ENCODE measurements around the gene EPS8L2. TPM values are rescaled to one million over a fixed set of nuclear protein-coding genes. Genes with fewer than 3 reads are reported as not detected.
A peak's percentile ranks its signal among the peaks of the same experiment; 100 is the strongest.

Gene EPS8L2
- total RNA-seq, 1 donor: 55.3 TPM

- no peak for DNase-seq (ENCODE audit: low read depth)
- no peak for TF ChIP-seq CTCF (IDR thresholded peaks at IDR 0.05; ENCODE audit: insufficient read depth, low read depth, low read length)
- H3K4me3 ChIP-seq (ENCODE audit: low read depth, low read length): no peak overlapping the region
Observed at GRCh38 chr11:773830-774229, 67.8 kb downstream of the EPS8L2 start.

DNA sequence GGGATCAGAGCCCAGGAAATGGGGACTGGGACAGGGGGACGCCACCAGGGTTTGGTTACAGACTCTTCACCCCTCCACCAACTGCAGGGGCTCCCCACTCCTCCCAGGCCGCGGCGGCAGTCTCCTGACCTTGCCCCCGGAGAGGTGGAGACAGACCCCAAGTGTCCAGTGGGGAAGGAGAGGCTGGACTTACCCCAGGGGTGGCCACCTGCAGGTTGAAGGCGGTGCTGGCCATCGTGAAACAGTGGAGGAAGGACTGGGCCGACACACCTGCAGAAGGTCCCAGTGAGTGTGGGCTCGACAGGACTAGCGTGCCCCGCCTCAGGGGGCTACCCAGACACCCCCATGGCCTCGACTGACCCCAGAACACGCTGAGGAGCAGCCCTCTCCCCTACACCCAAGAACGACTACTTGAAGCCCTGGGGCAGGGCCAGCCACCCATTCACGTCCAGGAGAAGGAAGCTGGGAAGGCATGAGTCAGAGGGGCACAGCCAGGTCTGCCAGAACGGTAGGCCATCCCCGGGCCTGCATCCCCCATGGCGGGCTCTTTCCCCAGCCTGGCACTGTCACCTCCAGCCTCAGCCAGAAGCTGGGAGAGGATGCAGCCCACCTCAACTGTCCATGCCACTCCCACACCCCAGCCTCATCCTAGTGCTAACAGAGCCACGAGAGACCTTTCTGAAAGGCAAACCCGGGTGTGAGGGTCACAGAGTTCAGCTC lies 69.0 kb downstream of the EPS8L2 start:
- no peak for TF ChIP-seq CTCF (IDR thresholded peaks at IDR 0.05; ENCODE audit: insufficient read depth, low read depth, low read length)
- peak overlapping the region; percentile 77 for H3K4me3 ChIP-seq (ENCODE audit: low read depth, low read length)
- DNase-seq (ENCODE audit: low read depth): no peak

DNA sequence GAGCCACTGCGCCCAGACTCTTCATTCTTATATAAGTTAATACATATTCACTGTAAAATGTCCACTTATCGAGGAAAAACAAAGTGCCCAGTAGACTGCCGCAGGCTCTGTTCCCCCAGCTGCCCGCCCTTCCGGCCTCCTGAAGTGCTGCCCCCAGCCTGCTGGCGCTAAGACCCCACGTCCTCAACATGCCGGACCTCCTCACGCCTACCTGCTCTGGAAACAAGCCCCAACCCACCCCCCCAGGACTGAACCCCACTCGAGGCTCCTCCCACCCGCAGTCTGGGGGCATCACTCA lies 70.2 kb downstream of the EPS8L2 start:
- no peak for TF ChIP-seq CTCF (IDR thresholded peaks at IDR 0.05; ENCODE audit: insufficient read depth, low read depth, low read length)
- H3K4me3 ChIP-seq (ENCODE audit: low read depth, low read length): peak overlapping the region; percentile 77
- no peak for DNase-seq (ENCODE audit: low read depth)

DNA sequence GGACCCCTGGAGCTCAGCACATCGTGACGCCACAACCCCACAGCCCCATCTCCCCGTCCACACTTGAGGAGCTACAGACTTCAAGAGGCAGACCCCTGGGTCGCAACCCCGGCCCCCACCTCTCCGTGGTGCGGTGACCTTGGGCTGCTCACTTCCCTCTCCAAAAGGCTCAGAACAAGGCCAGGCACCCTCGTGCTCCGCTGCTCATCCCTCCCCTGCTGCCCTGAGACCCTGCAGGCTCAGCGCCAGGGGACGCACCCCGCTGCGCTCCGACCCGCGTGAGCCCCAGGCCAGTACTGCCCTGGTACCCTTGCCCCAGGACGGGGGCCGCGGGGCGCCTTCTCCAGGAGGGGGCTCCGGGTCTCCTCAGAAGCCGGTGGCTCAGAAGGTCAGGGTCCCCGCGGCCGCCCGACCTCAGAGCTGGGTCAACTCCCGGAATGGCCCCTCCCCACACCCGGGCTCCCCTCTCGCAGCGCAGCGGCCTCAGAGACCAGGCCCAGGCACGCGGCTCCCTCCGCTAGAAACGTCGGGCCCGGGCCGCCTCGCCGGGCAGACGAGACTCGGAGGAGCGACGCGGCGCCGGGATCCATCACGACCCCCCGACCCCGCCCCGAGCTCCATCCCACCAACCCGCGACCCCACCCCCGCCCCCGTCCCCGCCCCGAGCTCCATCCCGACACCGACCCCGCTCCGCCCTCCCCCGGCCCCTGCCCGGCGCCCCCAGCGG lies 70.7 kb downstream of the EPS8L2 start:
- TF ChIP-seq CTCF (IDR thresholded peaks at IDR 0.05; ENCODE audit: insufficient read depth, low read depth, low read length): no peak
- H3K4me3 ChIP-seq (ENCODE audit: low read depth, low read length): peak overlapping the region; percentile 77

More for the DNA sequence above, 70.7 kb downstream of the EPS8L2 start:
- peak; percentile 36 for DNase-seq (ENCODE audit: low read depth)

Other genes starting within 250 kb of the EPS8L2 start
- gene RNH1, start 199.0 kb upstream of the EPS8L2 start, total RNA-seq: 259 and 276 TPM in 2 replicates
- gene HRAS, start 170.7 kb upstream of the EPS8L2 start, total RNA-seq: 36.7 and 47.0 TPM in 2 replicates
- gene LRRC56, start 168.7 kb upstream of the EPS8L2 start, total RNA-seq: 0.43 and 0.64 TPM in 2 replicates
- 1.6 and 2.2 TPM in 2 replicates for gene LMNTD2, start 145.5 kb upstream of the EPS8L2 start, total RNA-seq
- 14.2 and 15.5 TPM in 2 replicates for gene RASSF7, start 145.3 kb upstream of the EPS8L2 start, total RNA-seq
- 29.4 and 38.7 TPM in 2 replicates for gene PHRF1, start 129.8 kb upstream of the EPS8L2 start, total RNA-seq
- 7.7 and 8.2 TPM in 2 replicates for gene IRF7, start 90.3 kb upstream of the EPS8L2 start, total RNA-seq
- gene CDHR5, start 81.3 kb upstream of the EPS8L2 start, total RNA-seq: not detected in 2 replicates
- gene SCT, start 79.0 kb upstream of the EPS8L2 start, total RNA-seq: not detected in 2 replicates
- gene DRD4, start 69.0 kb upstream of the EPS8L2 start, total RNA-seq: not detected in 2 replicates
- gene DEAF1, start 11.0 kb upstream of the EPS8L2 start, total RNA-seq: 33.7 and 33.8 TPM in 2 replicates
- gene TMEM80, start 10.4 kb upstream of the EPS8L2 start, total RNA-seq: 13.0 and 16.8 TPM in 2 replicates
- 142 and 148 TPM in 2 replicates for gene TALDO1, start 41.2 kb downstream of the EPS8L2 start, total RNA-seq
- gene GATD1, start 71.3 kb downstream of the EPS8L2 start, total RNA-seq: 26.3 and 44.8 TPM in 2 replicates
- gene CEND1, start 83.9 kb downstream of the EPS8L2 start, total RNA-seq: 0.43 and 0.64 TPM in 2 replicates
- 12.6 and 16.8 TPM in 2 replicates for gene SLC25A22, start 92.0 kb downstream of the EPS8L2 start, total RNA-seq
- 5.5 and 7.8 TPM in 2 replicates for gene PIDD1, start 99.0 kb downstream of the EPS8L2 start, total RNA-seq
- gene RPLP2, start 103.7 kb downstream of the EPS8L2 start, total RNA-seq: 220 and 278 TPM in 2 replicates
- 23.5 and 28.5 TPM in 2 replicates for gene PNPLA2, start 112.7 kb downstream of the EPS8L2 start, total RNA-seq
- gene CRACR2B, start 121.7 kb downstream of the EPS8L2 start, total RNA-seq: 0.43 and 0.97 TPM in 2 replicates
- 218 and 295 TPM in 2 replicates for gene CD151, start 126.7 kb downstream of the EPS8L2 start, total RNA-seq
- gene POLR2L, start 136.3 kb downstream of the EPS8L2 start, total RNA-seq: 92.4 and 120 TPM in 2 replicates
- 113 and 126 TPM in 2 replicates for gene TSPAN4, start 136.6 kb downstream of the EPS8L2 start, total RNA-seq
- gene CHID1, start 204.6 kb downstream of the EPS8L2 start, total RNA-seq: 42.2 and 42.3 TPM in 2 replicates
- gene AP2A2, start 219.6 kb downstream of the EPS8L2 start, total RNA-seq: 45.7 and 53.5 TPM in 2 replicates

Data from fibroblast of villous mesenchyme (primary cell).